NCI-H146 (cell line): Measurements from ENCODE around the gene ROBO2.

Experiments
- DNase-seq: peaks from one replicate; lab custom pipeline; 2025; lab: John Stamatoyannopoulos, UW

The ROBO2 gene

DNA sequence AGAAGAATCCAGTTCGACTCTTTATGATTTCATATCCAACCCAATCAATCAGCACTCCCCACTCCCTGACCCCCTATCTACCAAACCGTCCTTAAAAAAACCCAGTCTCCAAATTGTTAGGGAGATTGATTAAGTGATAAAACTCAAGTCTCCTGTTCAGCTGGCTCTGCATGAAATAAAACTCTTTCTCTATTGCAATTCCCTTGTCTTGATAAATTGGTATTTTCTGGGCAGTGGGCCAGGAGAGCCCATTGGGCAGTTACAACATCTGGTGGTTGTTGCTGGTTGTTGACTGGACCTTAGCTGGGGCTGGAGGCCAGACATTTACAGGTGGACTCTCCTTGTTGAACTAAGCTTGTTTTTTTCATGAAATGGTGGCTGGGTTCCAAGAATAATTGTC is 642.3 kb downstream of the ROBO2 start:
- no peak for DNase-seq

DNA sequence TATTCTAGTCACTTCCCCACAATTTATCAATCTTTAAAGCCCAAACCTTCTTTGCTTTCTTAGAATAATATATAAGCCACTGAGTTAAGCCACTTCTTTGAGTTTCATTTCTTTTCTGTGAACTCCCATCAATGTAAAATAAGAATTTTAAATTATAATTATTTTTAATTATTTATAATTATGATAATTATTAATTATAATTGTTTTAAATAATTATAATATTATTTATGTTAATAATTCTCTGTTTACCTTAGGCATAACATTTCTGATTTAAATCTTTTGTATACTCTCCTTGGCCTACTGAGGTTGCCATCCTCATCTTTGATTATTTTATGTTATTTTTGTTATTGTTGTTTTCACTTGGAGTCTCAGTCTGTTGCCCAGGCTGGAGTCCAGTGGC is 644.2 kb downstream of the ROBO2 start:
- DNase-seq: no peak

DNA sequence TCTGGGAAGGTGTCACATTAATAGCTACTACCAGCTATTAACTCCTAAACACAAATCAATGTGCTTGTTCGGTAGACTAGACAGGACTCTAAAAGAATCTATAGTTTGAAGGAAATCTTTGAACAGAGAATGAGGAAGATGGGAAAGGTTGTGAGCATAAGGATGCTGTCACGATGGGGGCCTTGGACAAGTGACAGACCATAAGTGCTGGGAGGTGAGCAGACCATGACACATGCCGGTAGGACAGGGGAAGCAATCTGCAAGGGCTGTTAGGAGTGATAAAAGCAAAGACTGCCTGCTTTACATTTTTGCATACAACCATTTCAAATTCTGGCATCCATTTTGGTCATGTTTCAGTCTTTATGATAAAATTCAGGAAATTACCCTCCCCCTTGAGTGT is 645.8 kb downstream of the ROBO2 start:
- DNase-seq: no peak

DNA sequence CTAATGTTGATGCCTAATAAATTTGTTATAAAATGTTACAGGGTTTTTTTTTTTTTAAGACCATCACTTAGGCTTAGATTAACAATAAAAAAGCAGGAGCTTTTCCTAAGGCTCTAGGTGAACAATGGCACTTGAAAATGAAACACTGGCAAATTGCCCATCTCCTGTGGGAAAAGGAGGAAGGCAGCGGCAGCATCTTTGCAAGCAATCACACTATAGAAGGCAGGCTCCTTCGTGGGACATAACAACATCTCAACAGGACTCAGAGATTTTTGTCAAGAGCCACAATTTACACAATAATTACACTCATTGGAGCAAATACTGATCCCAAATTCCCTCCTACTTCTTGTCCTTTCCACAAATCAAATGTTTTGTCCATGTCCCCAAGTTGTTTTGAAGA is 646.7 kb downstream of the ROBO2 start:
- peak; percentile 24 for DNase-seq

DNA sequence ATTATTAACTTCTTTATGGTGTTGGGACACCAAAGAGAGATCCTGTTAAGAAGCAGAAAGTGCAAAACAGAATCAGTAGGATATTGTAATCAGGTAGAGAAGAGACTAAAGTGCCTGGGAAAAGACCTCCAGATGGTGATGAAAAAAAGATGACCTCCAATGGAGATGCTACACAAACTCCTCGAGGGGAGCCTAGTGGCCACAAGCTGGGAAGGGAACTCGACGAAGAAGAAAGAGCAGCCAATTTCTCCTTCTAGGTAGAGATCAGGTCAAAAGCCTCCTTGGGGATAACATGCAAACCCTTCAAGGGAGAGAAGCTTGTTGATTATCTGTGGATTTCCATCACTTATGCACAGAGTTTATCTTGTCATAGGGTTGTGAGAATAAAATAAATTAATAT is 647.6 kb downstream of the ROBO2 start:
- no peak for DNase-seq

DNA sequence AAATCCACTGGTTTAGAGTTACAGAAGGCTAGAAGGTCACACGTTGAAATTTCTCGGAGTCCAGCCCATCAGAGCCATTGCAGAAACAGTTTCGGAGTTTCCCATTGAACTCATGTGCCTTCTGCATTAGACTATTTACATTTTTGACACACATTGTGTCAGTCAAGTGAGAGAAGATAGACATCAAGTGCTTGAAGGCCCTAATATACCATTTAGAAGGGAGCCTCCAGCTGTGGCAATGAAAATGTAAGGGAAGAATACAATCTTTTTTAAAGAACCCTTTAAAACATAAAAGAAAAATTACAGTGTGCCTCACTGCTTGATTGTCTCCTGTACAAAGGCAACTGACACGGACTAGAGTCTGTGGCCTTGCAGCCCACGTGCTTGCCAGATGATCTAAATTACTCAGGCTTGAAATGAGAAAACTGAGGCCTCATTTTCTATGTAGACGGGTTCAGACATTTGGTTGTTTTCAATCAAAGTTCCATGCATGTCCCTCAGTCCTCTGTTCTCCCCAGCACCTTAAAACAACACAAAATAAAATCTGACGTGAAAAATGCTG is 650.5 kb downstream of the ROBO2 start:
- DNase-seq: no peak

DNA sequence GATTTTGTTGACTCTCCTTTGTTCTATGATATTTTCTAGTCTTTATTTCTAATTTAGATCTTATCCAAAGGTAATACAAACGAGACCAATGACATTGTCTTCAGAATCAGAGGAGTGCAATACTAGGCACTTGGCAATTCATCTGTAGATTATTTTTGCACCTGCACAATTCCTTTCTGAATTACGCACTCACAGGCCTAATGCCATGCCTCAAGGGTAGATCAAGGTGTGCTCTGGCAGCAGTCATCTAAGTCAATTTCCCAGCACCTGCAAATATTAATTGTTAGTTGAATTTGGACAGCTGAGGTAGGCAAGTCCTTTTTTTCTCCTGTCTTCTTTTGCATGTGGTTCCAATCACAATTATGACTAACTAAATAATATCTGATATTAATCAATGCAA is 653.2 kb downstream of the ROBO2 start:
- peak; percentile 6 for DNase-seq

DNA sequence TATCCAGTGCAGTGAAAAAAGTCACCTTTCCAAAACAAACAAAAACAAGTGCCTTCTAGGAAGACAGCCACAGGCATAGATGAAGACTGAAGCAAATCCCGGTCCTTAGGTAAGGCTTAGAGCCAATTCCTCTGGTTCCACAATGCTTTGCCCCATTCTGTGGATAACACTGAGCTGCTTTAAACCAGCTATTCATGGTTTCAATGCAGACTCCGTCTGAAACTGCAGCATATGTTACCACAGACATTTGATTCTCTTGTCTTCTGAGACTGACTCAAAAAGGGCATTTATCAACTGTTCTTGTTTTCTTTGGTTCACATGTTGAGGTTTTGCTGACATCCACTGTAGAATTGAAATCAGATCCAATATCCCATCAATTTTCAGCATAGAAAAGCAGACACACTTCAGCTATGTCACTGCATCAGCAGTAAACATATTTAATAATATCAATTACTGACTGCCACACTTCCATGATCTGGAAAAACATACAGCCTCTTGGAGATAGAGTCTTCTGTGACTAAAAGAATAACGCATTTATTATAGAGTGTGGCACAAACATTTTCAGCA is 659.3 kb downstream of the ROBO2 start:
- no peak for DNase-seq
